Islet of Langerhans (tissue), 1 donor: ENCODE data around the gene ALK.

Source experiments
- FAIRE-seq: peaks from one replicate; lab custom pipeline; 2011; peaks lifted over from hg19 to GRCh38; lab: Jason Lieb, UNC

ALK gene

GRCh38 chr2:29643196-29643595, 278.2 kb downstream of the ALK start:
- no peak for FAIRE-seq

- FAIRE-seq = no peak
These were observed 281.0 kb downstream of the ALK start for GRCh38 chr2:29640360-29640759.

GRCh38 chr2:29638641-29639040, 282.7 kb downstream of the ALK start:
- no peak for FAIRE-seq

- no peak for FAIRE-seq
These were observed 286.5 kb downstream of the ALK start for GRCh38 chr2:29634916-29635315.

GRCh38 chr2:29632018-29632417, 289.4 kb downstream of the ALK start:
- FAIRE-seq = no peak

GRCh38 chr2:29629495-29629894, 291.9 kb downstream of the ALK start:
- FAIRE-seq = no peak

- peak; percentile 53 for FAIRE-seq
These were observed 292.5 kb downstream of the ALK start for GRCh38 chr2:29628862-29629261.

GRCh38 chr2:29628108-29628745, 293.2 kb downstream of the ALK start:
- no peak for FAIRE-seq

- no peak for FAIRE-seq
These were observed 294.1 kb downstream of the ALK start for GRCh38 chr2:29627279-29627711.

- no peak for FAIRE-seq
These were observed 300.5 kb downstream of the ALK start for GRCh38 chr2:29620890-29621289.

- no peak for FAIRE-seq
These were observed 301.7 kb downstream of the ALK start for GRCh38 chr2:29619689-29620088.

GRCh38 chr2:29618024-29618423, 303.4 kb downstream of the ALK start:
- no peak for FAIRE-seq

- no peak for FAIRE-seq
These were observed 304.0 kb downstream of the ALK start for GRCh38 chr2:29617351-29617750.

GRCh38 chr2:29616569-29616968, 304.8 kb downstream of the ALK start:
- FAIRE-seq = no peak

GRCh38 chr2:29615841-29616240, 305.5 kb downstream of the ALK start:
- no peak for FAIRE-seq

- FAIRE-seq = no peak
These were observed 306.2 kb downstream of the ALK start for GRCh38 chr2:29615183-29615582.

GRCh38 chr2:29614295-29614830, 307.0 kb downstream of the ALK start:
- no peak for FAIRE-seq

GRCh38 chr2:29613792-29614266, 307.6 kb downstream of the ALK start:
- no peak for FAIRE-seq

GRCh38 chr2:29613067-29613466, 308.3 kb downstream of the ALK start:
- peak; percentile 61 for FAIRE-seq

- no peak for FAIRE-seq
These were observed 308.8 kb downstream of the ALK start for GRCh38 chr2:29612568-29612967.

- FAIRE-seq = no peak
These were observed 309.5 kb downstream of the ALK start for GRCh38 chr2:29611850-29612249.

GRCh38 chr2:29611261-29611660, 310.1 kb downstream of the ALK start:
- no peak for FAIRE-seq

- no peak for FAIRE-seq
These were observed 310.8 kb downstream of the ALK start for GRCh38 chr2:29610569-29610968.

- FAIRE-seq = no peak
These were observed 314.4 kb downstream of the ALK start for GRCh38 chr2:29607038-29607420.
